SK-N-SH (cell line): ENCODE data around the gene INAFM2.

Experiments
- CTCF ChIP-seq: fragments of 200-600 bp; sonication (generic); IDR thresholded peaks from 2 replicates; pipeline ENCODE4 v1.6.1; 2017; ENCODE audit warnings: antibody characterized with exemption, mild to moderate bottlenecking, moderate library complexity
- JUND ChIP-seq: IDR thresholded peaks from 2 replicates; pipeline ENCODE4 v1.4.0; 2012
- POLR2AphosphoS5 ChIP-seq: IDR thresholded peaks from 2 replicates; pipeline ENCODE4 v1.6.1; 2012; ENCODE audit warnings: low read depth, low read length
- REST ChIP-seq: IDR thresholded peaks from 2 replicates; pipeline ENCODE4 v1.6.1; 2012; ENCODE audit warnings: mild to moderate bottlenecking, low read depth, low read length, moderate library complexity
- USF1 ChIP-seq: IDR thresholded peaks from 2 replicates; pipeline ENCODE4 v1.4.0; 2012; ENCODE audit warnings: low read depth, borderline replicate concordance

- TF ChIP-seq JUND (no peak), USF1 (no peak), POLR2AphosphoS5 (no peak), REST (no peak), CTCF (no peak)
Measured at GRCh38 chr15:40300771-40301170, 22.7 kb upstream of the INAFM2 start.
